NCI-H1417 treated with DMSO at 0.1 percent for 48 hours (cell line): ENCODE results near the gene MRPL23.

Experiments
- DNase-seq: peaks from one replicate; lab custom pipeline; 2025; lab: John Stamatoyannopoulos, UW

MRPL23 gene

DNA sequence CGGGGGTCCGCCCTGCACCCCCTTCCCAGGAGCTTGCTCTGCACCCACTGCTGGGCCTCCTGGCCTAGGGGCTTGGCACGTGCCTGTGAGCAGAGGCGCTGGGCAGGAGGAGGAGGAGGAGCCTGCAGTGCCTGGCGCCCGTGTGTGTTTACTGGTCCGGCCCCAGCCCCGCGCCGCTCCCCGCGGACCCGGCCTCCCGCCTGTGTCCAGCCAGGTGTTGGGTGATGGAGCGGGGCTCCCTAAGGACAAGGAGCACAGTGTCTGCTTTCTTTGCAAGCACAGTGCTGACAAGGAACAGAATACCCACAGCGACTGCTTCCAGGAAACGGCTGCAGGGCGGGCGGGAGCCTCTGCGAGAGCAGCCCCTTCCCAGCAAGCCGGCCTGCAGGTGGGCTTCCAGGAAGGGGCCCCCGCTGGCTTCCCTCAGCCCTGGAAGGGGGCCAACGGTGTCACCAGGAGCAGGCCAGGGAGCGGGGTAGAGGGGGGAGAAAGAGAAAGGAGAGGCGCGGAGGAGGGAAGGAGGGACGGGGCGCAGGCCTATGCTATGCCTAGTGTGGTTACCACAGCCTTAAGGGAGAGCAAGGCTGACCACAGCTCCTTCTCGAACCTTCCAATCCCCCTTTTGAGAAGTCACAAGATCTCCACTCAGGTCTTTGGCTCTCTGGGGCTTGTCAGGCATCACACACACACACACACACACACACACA is 43.9 kb downstream of the MRPL23 start:
- DNase-seq: no peak

DNA sequence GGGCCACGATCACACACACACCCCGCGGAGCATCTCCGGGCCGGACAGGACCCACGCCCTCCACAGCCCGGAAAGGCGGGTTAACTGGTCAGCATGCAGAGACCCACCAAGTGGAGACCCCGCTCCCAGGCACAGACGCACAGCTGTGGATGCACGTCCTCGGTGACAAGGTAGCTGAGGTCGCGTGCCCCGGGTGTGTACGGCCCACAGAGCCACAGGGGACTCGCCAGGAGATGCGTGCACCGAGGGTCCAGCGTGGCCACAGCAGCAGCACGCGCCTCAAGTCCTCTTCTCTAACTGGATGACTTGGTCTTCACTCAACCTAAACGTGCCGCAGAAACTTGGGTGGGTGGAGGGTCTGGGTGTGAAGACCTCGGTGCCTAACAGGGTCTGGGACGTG is 45.0 kb downstream of the MRPL23 start:
- DNase-seq: no peak

DNA sequence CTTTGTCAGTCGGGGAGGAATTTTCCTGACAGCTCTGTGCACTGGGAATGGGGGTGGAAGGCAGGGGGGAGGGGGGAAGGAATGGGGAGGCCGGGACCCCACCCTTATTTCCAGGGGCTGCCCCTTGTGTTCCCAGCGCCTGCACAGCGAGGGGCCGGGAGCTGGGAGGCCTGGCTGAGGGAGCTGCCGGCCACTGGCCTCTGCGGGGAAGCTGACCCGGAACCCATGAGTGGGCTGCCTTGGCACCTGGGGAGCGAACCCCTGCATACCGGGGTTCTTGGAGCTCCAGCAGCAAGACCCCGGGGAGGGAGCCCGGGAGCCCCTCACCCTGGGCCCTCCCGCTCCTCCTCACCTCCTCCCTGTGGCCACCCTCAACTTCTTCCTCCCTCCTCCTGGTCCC is 47.0 kb downstream of the MRPL23 start:
- no peak for DNase-seq

DNA sequence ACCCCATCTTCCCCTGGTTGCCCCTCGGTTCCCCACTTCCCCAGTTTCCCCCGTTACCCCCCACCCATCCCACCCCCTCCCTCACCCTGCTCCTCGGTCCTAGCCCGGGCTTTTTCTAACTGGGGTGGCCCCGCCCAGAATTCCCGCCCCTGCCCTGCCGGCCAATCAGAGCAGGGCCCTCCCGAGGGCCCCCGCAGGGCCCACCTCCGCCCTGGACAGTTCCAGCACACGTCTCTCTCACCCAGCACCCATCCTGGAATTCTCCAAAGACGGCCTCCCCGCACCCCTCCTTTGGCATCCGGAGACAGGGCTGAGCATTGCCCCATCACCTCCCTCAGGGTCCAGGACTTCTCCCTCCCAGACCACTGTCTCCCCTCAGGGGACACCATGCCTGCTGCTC is 50.6 kb downstream of the MRPL23 start, which contains the start of gene H19:
Gene H19, minus strand, starts transcription at position 88 of the 400 bp plus-strand sequence.
- DNase-seq: no peak

DNA sequence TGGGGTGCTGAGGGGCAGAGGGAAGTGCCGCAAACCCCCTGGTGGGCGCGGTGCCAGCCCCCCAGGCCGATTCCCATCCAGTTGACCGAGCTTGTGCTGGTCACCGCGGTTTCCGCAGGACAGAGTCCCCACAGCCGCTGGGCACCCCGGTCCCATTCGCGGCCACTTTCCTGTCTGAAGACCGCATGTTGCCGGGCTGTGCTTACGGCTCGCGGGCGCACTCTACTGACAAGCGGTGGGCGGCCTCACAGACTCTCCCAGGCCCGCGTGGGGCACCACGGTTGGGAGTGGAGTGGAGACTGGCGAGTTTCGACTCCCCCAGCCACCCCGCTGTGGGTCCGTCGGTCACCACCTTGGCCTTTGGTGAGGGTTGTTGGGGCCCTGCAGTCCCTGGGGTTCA is 51.2 kb downstream of the MRPL23 start:
- no peak for DNase-seq

DNA sequence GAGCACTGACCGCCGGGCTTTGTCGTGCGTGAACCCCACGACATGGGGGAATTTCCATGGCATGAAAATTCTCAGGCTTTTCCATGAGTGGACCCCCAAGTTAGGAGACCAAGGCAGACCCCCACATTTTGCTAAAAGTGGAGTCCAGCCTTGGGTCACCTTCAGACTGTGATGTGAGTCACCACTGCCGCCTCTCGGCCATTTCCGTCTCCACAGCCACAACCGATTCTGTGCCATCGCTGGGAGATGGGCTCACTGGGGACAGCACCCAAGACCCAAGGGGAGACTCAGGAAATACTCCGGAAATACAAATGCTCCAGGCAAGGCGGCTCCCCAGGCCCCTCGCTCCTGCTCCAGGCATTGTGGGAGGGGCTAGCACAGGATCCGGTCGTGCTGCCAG is 51.7 kb downstream of the MRPL23 start:
- no peak for DNase-seq

DNA sequence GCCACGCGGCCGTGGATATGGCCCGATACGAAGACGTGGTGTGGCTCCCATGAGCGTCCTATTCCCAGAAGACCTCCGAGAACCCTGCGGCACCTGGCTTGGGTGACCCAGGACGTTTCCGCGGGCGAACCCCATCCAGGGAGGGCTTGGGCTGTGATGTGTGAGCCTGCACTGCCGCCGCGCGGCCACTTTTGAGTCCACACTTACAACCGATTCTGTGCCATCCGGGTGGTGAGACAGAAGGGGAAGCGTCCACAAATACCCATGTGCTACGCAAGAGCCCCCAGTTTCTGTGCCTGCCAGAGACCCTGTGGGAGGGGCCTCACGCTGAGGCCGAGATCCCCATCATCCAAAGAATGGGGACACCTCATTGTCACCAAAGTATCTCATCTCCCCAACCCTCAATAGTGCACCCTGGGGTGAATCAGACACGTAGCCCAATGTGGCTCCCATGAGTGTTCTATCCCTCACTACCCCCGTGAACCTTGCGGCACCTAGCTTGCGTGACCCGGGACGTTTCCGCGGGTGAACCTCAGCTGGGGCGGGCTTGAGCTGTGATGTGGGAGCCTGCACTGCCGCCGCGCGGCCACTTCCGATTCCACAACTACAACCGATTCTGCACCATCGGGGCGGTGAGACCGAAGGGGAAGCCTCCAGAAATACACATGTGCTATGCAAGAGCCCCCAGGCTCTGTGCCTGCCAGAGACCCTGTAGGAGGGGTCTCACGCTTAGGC is 55.1 kb downstream of the MRPL23 start:
- DNase-seq: no peak

DNA sequence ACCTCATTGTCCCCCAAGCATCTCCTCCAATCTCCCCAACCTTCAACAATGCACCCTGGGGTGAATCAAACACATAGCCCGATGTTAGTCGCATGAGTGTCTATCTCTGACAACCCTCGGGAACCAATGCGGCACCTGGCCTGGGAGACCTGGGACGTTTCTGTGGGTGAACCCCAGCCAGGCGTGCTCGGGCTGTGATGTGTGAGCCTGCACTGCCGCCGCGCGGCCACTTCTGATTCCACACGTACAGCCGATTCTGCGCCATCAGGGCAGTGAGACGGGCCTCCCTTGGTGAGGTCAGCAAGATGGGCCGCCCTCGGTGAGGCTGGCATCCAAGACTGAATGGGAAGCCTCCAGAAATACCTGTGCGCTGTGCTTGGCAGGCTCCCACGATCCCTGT is 55.7 kb downstream of the MRPL23 start:
- DNase-seq: no peak

DNA sequence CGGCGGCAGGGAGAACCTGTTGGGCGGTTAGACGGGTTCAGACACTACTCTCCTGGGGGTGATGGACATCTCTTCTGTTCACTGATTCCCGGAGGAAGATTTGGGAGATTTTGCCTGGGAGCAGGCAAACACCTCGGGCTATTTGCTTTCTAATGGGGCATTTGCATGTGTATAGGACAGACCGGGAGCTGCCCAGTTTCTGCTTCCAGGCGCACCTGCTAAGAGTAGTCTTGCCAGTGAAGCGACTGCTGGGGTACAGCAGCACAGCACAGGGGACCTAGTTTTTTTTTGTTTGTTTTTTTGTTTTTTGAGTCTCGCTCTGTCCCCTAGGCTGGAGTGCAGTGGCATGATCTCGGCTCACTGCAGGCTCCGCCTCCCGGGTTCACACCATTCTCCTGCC is 57.3 kb downstream of the MRPL23 start:
- DNase-seq: no peak
